Endodermal cell (in vitro differentiated cells): ENCODE results near the gene MTM1. TPM values are rescaled to one million over a fixed set of nuclear protein-coding genes. Genes with fewer than 3 reads are reported as not detected.
A peak's percentile ranks its signal among the peaks of the same experiment; 100 is the strongest.

Experiments
- DNase-seq: peaks from one replicate; pipeline ENCODE4 v3.0.0-alpha.2; 2017
- H3K27ac ChIP-seq: 2 replicates; pipeline ENCODE4 v1.5.1; 2013; ENCODE audit warnings: mild to moderate bottlenecking, low read depth, low read length, moderate library complexity
- H3K27me3 ChIP-seq: 2 replicates; pipeline ENCODE4 v1.6.1; 2013; ENCODE audit warnings: mild to moderate bottlenecking, low read length, moderate library complexity; ENCODE audit not compliant: insufficient read depth, control insufficient read depth, poor library complexity, severe bottlenecking
- H3K36me3 ChIP-seq: 2 replicates; pipeline ENCODE4 v1.7.0; 2013; ENCODE audit warnings: mild to moderate bottlenecking, low read length, moderate library complexity; ENCODE audit not compliant: control insufficient read depth, insufficient read depth
- H3K4me1 ChIP-seq: one replicate; pipeline ENCODE4 v1.7.0; 2013; ENCODE audit warnings: low read length; ENCODE audit not compliant: control insufficient read depth, insufficient read depth
- H3K4me3 ChIP-seq: 2 replicates; pipeline ENCODE4 v1.5.1; 2013; ENCODE audit warnings: mild to moderate bottlenecking, low read length, moderate library complexity
- H3K9ac ChIP-seq: 2 replicates; pipeline ENCODE4 v1.6.1; 2013; ENCODE audit warnings: mild to moderate bottlenecking, low read length, moderate library complexity; ENCODE audit not compliant: poor library complexity, severe bottlenecking; ENCODE audit errors: extremely low read depth
- H3K9me3 ChIP-seq: 2 replicates; pipeline ENCODE4 v1.6.1; 2013; ENCODE audit warnings: mild to moderate bottlenecking, low read length, moderate library complexity; ENCODE audit not compliant: control insufficient read depth
- H3K27ac Mint-ChIP-seq: 2 replicates; pipeline ENCODE4 v1.8.0; 2020; ENCODE audit warnings: mixed read lengths
- H3K27me3 Mint-ChIP-seq: 2 replicates; pipeline ENCODE4 v1.8.0; 2021; ENCODE audit warnings: mild to moderate bottlenecking, mixed read lengths; ENCODE audit not compliant: insufficient read depth
- H3K36me3 Mint-ChIP-seq: 2 replicates; pipeline ENCODE4 v1.8.0; 2020; ENCODE audit warnings: low read depth, mixed read lengths
- H3K4me1 Mint-ChIP-seq: 2 replicates; pipeline ENCODE4 v1.8.0; 2020; ENCODE audit warnings: mixed read lengths
- H3K4me3 Mint-ChIP-seq: 2 replicates; pipeline ENCODE4 v1.8.0; 2020; ENCODE audit warnings: mild to moderate bottlenecking, moderate library complexity, mixed read lengths
- H3K9me3 Mint-ChIP-seq: 2 replicates; pipeline ENCODE4 v1.8.0; 2020; ENCODE audit warnings: mild to moderate bottlenecking, mixed read lengths
- WGBS, 2 experiments: methylation state at CpG; one replicate each; pipeline versions ENCODE4 v1.1.5 to v1.1.7; 2013; ENCODE audit warnings: missing lambda C conversion rate in 2 of 2, mixed read lengths in 1 of 2; ENCODE audit not compliant: insufficient coverage in 1 of 2, insufficient read length in 1 of 2; 5-methylcytosine and 5-hydroxymethylcytosine counted together
- total RNA-seq, 2 donors: library from RNA; stranded (reverse); fragmentation: NEBNext Ultra II Directional in 1 of 2; extraction: Animal tissue kit (Norgen Biotek cat#: 25700) in 1 of 2; gene quantifications; 2 replicates in 1 of 2; 3 replicates in 1 of 2; pipeline ENCODE4 v1.2.1, GENCODE V29; 2021
- TF ChIP-seq, protein P1 (sequence below): fragments of 200-600 bp; sonication (generic); conservative IDR thresholded peaks from 2 replicates; pipeline ENCODE4 v1.5.0; 2021; ENCODE audit warnings: antibody characterized with exemption, mild to moderate bottlenecking

The MTM1 gene
- total RNA-seq, 2 donors from 2014 or later, result 5.9 to 9.8 TPM

DNA sequence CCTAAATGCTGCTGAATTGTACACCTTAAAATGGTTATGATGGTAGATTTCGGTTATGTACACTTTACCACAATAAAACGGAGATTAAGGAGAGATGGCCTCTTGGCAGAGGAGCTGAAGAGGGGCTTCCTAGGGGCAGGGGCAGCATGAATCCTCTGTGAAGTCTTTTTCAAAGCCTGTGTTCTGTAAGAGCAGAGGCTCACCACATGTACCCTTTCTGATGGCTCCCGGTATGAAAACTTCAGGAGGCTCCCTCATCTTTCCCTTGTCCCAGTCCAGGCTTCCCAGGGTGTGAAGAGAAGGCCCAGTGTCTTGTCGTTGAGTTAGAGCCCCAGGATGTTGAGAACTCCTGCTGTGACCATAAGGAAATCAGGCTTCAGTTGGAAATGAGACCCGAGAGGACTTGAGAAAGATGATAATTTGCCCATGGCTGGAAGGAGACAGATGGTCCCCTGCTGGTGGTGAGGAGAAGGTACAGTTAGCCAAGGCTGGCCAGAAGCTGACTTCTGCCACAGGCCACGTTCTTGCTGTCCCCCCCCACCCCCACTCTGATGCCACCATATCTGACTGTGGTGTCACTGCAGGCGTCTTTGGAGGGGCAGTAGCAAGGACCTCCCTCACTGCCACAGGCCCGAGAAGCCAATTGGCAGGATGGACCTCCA, 31.8 kb upstream of the MTM1 start:
- WGBS, 2 experiments, result 80 to 84% methylated on average over 1 to 7 of the region's 8 CpGs
- Histone ChIP-seq H3K36me3 (no peaks in the 10 kb centered on the region), H3K4me3 (no peak overlapping the region), H3K27me3 (no peaks in the 10 kb centered on the region), H3K27ac (no peak overlapping the region), H3K4me1 (no peaks in the 10 kb centered on the region), H3K9me3 (no peaks in the 10 kb centered on the region), H3K9ac (no peak overlapping the region)
- DNase-seq, result no peak
- H3K4me3 Mint-ChIP-seq, result no peak overlapping the region
- H3K27ac Mint-ChIP-seq, result no peak overlapping the region
- no peaks in the 10 kb centered on the region for H3K36me3 Mint-ChIP-seq
- TF ChIP-seq, protein P1, sequence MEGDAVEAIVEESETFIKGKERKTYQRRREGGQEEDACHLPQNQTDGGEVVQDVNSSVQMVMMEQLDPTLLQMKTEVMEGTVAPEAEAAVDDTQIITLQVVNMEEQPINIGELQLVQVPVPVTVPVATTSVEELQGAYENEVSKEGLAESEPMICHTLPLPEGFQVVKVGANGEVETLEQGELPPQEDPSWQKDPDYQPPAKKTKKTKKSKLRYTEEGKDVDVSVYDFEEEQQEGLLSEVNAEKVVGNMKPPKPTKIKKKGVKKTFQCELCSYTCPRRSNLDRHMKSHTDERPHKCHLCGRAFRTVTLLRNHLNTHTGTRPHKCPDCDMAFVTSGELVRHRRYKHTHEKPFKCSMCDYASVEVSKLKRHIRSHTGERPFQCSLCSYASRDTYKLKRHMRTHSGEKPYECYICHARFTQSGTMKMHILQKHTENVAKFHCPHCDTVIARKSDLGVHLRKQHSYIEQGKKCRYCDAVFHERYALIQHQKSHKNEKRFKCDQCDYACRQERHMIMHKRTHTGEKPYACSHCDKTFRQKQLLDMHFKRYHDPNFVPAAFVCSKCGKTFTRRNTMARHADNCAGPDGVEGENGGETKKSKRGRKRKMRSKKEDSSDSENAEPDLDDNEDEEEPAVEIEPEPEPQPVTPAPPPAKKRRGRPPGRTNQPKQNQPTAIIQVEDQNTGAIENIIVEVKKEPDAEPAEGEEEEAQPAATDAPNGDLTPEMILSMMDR, result peak; percentile 63
- no peaks in the 10 kb centered on the region for H3K4me1 Mint-ChIP-seq
- H3K9me3 Mint-ChIP-seq, result peaks cover 72% of the 10 kb centered on the region
- H3K27me3 Mint-ChIP-seq, result peaks cover 4% of the 10 kb centered on the region

DNA sequence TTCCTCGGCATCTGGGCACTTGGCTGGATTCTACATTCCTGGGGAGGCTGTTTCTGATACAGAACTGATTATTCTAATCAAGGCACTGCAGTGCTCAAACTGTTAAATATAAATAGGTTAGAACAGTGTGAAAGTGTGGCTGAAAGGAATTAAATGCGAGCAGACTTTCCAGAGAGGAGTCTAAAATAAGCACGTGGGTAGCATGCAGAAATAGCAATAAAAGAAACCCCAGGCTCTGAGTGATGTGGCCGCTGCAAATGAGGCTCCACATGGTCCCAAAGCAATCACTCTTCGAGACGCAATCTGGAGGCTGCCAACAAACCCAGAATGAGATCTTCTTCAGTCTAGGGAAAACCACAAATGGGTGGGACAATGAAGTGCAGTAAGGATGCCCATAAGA, 30.6 kb upstream of the MTM1 start:
- no peak overlapping the region for H3K27ac ChIP-seq
- WGBS, 2 experiments, result 87 to 89% methylated on average over 5 to 6 of the region's 6 CpGs
- H3K4me3 ChIP-seq, result no peak overlapping the region
- no peaks in the 10 kb centered on the region for H3K36me3 ChIP-seq
- H3K9ac ChIP-seq, result no peak overlapping the region
- no peak for DNase-seq
- no peaks in the 10 kb centered on the region for H3K9me3 ChIP-seq
- Mint-ChIP-seq H3K27me3 (peaks cover 4% of the 10 kb centered on the region), H3K27ac (no peak overlapping the region), H3K9me3 (peaks cover 71% of the 10 kb centered on the region), H3K4me3 (no peak overlapping the region), H3K4me1 (no peaks in the 10 kb centered on the region), H3K36me3 (no peaks in the 10 kb centered on the region)
- TF ChIP-seq, protein P1, result no peak
- H3K4me1 ChIP-seq, result no peaks in the 10 kb centered on the region
- no peaks in the 10 kb centered on the region for H3K27me3 ChIP-seq

DNA sequence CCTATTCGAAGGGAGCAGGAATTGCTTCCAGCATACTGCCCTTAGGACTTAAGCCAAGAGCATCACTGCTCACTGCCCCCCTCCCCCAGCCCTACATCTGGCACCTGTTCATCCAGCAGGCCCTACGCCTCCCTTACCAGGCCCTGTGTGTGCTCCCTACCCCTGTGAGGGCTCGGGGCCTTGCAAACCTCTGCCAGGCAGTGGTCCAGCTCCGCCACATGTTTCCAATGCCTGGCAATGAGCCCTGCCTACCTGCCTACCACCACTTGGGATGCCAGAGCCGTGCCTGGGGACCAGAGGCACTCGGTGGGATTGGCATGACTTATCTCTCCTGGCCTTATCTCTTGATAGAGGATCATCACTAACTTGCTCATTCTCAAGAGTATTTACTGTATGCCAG, 27.5 kb upstream of the MTM1 start:
- WGBS, 2 experiments, result 88% methylated on average over 6 of the region's 6 CpGs; no CpG with 5 or more reads in 1 of the 2 experiments
- Histone ChIP-seq H3K4me1 (no peaks in the 10 kb centered on the region), H3K27me3 (no peaks in the 10 kb centered on the region), H3K4me3 (no peak overlapping the region), H3K9me3 (no peaks in the 10 kb centered on the region), H3K36me3 (no peaks in the 10 kb centered on the region), H3K9ac (no peak overlapping the region), H3K27ac (no peak overlapping the region)
- Mint-ChIP-seq H3K27ac (no peak overlapping the region), H3K4me3 (no peak overlapping the region), H3K4me1 (no peaks in the 10 kb centered on the region), H3K9me3 (peaks cover 55% of the 10 kb centered on the region), H3K27me3 (peaks cover 11% of the 10 kb centered on the region), H3K36me3 (no peaks in the 10 kb centered on the region)
- no peak for DNase-seq
- TF ChIP-seq, protein P1, result no peak
